ENCODE results near the gene CRIP1.

DNA sequence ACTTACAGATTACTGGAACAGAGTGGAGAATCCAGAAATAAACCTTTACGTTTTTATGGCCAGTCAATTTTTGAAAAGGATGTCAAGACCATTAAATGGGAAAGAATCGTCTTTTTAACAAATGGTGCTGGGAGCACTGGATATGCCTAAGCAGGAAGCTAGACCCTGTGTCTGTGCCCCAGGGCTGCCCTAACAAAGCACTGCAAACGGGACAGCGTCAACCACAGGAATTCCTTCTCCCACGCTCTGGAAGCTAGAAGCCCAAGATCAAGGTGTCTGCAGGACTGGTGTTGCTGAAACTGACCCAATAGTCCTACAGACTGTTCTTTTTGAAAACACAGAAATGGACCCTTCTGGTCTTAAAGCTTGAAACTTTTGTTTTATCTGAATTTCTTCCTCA is 30.4 kb downstream of the CRIP1 start:
- TF ChIP-seq, protein P1, sequence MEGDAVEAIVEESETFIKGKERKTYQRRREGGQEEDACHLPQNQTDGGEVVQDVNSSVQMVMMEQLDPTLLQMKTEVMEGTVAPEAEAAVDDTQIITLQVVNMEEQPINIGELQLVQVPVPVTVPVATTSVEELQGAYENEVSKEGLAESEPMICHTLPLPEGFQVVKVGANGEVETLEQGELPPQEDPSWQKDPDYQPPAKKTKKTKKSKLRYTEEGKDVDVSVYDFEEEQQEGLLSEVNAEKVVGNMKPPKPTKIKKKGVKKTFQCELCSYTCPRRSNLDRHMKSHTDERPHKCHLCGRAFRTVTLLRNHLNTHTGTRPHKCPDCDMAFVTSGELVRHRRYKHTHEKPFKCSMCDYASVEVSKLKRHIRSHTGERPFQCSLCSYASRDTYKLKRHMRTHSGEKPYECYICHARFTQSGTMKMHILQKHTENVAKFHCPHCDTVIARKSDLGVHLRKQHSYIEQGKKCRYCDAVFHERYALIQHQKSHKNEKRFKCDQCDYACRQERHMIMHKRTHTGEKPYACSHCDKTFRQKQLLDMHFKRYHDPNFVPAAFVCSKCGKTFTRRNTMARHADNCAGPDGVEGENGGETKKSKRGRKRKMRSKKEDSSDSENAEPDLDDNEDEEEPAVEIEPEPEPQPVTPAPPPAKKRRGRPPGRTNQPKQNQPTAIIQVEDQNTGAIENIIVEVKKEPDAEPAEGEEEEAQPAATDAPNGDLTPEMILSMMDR (IDR thresholded peaks at IDR 0.05) = no peak
- TF ChIP-seq POLR2AphosphoS5 (IDR thresholded peaks at IDR 0.05) = no peak

Data from breast epithelium (tissue), 3 donors.